Keratinocyte (primary cell): ENCODE measurements around the gene CTNNA3. TPM values are rescaled to one million over a fixed set of nuclear protein-coding genes. Genes with fewer than 3 reads are reported as not detected.
"Not testable (repeated sequence)": the region's sequence is repeated elsewhere in the genome, so short reads cannot be mapped to it uniquely, and the experiment has no call there.

Experiments used
- DNase-seq: peaks from one replicate; pipeline ENCODE4 v3.0.0-alpha.2; 2011; ENCODE audit warnings: low read depth, missing footprints, low spot score
- FAIRE-seq: peaks from 2 replicates; lab custom pipeline; 2011; peaks lifted over from hg19 to GRCh38; lab: Jason Lieb, UNC
- H2AFZ ChIP-seq: 2 replicates; pipeline ENCODE4 v1.6.0; 2012; ENCODE audit warnings: low read length, control low read depth, inconsistent platforms; ENCODE audit not compliant: control insufficient read depth
- H3K27ac ChIP-seq: 2 replicates; pipeline ENCODE4 v1.5.1; 2011; ENCODE audit warnings: low read length; ENCODE audit not compliant: control insufficient read depth, insufficient read depth
- H3K27me3 ChIP-seq: 3 replicates; pipeline ENCODE4 v1.6.0; 2011; ENCODE audit warnings: low read length; ENCODE audit not compliant: control insufficient read depth, insufficient read depth; ENCODE audit errors: extremely low read depth
- H3K36me3 ChIP-seq, 2 experiments: 2 replicates in 1 of 2; 3 replicates in 1 of 2; pipeline ENCODE4 v1.5.1; 2011; ENCODE audit warnings: low read length in 2 of 2, mild to moderate bottlenecking in 1 of 2; ENCODE audit not compliant: control insufficient read depth in 2 of 2, insufficient read depth in 2 of 2; ENCODE audit errors: extremely low read depth in 1 of 2
- H3K4me1 ChIP-seq: 3 replicates; pipeline ENCODE4 v1.5.1; 2011; ENCODE audit warnings: low read length; ENCODE audit not compliant: control insufficient read depth, insufficient read depth; ENCODE audit errors: extremely low read depth
- H3K4me2 ChIP-seq: 3 replicates; pipeline ENCODE4 v1.6.0; 2011; ENCODE audit warnings: low read depth, low read length; ENCODE audit not compliant: control insufficient read depth, insufficient read depth; ENCODE audit errors: extremely low read depth
- H3K4me3 ChIP-seq, 3 experiments: fragments of 200-600 bp in 1 of 3; sonication (generic) in 1 of 3; 2 replicates in 2 of 3; 3 replicates in 1 of 3; pipeline ENCODE4 v1.5.1; 2011 to 2016; ENCODE audit warnings: low read length in 3 of 3, mild to moderate bottlenecking in 3 of 3, control low read depth in 2 of 3, inconsistent platforms in 1 of 3, low read depth in 1 of 3, mixed read lengths in 1 of 3, mixed run types in 1 of 3, moderate library complexity in 1 of 3; ENCODE audit not compliant: control insufficient read depth in 2 of 3, insufficient read depth in 2 of 3; ENCODE audit errors: extremely low read depth in 1 of 3
- H3K79me2 ChIP-seq: 2 replicates; pipeline ENCODE4 v1.6.0; 2012; ENCODE audit warnings: low read length; ENCODE audit not compliant: control insufficient read depth, insufficient read depth
- H3K9ac ChIP-seq: 3 replicates; pipeline ENCODE4 v1.6.0; 2011; ENCODE audit warnings: low read length; ENCODE audit not compliant: control insufficient read depth, insufficient read depth; ENCODE audit errors: extremely low read depth
- H3K9me1 ChIP-seq: 3 replicates; pipeline ENCODE4 v1.6.0; 2011; ENCODE audit warnings: low read length; ENCODE audit not compliant: control insufficient read depth, insufficient read depth; ENCODE audit errors: extremely low read depth
- H3K9me3 ChIP-seq: 2 replicates; pipeline ENCODE4 v1.5.1; 2012; ENCODE audit warnings: low read depth, low read length; ENCODE audit not compliant: control insufficient read depth
- H4K20me1 ChIP-seq: 3 replicates; pipeline ENCODE4 v1.6.0; 2011; ENCODE audit warnings: low read length; ENCODE audit not compliant: control insufficient read depth, insufficient read depth; ENCODE audit errors: extremely low read depth
- EZH2 ChIP-seq: IDR thresholded peaks from one replicate; pipeline ENCODE4 v1.6.1; 2012; ENCODE audit warnings: inconsistent platforms, mild to moderate bottlenecking, low read length, moderate library complexity
- dilution Hi-C: fragments of 300-500 bp; cut with MboI; formaldehyde crosslinking; loops from one replicate; pipeline ENCODE4 v1.7.0; 2020; ENCODE audit warnings: low sequenced_read_pairs; ENCODE audit not compliant: extremely low pct_ligation_motif_present
- polyA plus RNA-seq, 5 experiments: library from polyadenylated mRNA; depleted of rRNA in 3 of 5; stranded (reverse) in 3 of 5; stranded (forward) in 1 of 5; unstranded in 1 of 5; fragments of >200 nt; gene quantifications; 1 replicate in 1 of 5; 2 replicates in 3 of 5; 3 replicates in 1 of 5; pipeline versions ENCODE4 v1.2.1 to v1.2.3, GENCODE V29; 2011 to 2012; ENCODE audit warnings: missing spikeins in 2 of 5, low read depth in 1 of 5, low replicate concordance in 1 of 5
- TF ChIP-seq, protein P1 (sequence below), 3 experiments: IDR thresholded peaks in 1 of 3; conservative IDR thresholded peaks in 1 of 3; optimal IDR thresholded peaks in 1 of 3; 2 replicates in 2 of 3; 3 replicates in 1 of 3; pipeline versions ENCODE3 to v1.5.1; 2011; ENCODE audit warnings: low read length in 3 of 3, mild to moderate bottlenecking in 3 of 3, moderate library complexity in 2 of 3, control low read depth in 1 of 3, inconsistent platforms in 1 of 3; ENCODE audit not compliant: insufficient read depth in 2 of 3; ENCODE audit errors: extremely low read depth in 1 of 3

The CTNNA3 gene
- polyA plus RNA-seq, 1 donor (not counting 4 experiments of a cell fraction or from before 2014, with no cell fraction given): 0.01 TPM

DNA sequence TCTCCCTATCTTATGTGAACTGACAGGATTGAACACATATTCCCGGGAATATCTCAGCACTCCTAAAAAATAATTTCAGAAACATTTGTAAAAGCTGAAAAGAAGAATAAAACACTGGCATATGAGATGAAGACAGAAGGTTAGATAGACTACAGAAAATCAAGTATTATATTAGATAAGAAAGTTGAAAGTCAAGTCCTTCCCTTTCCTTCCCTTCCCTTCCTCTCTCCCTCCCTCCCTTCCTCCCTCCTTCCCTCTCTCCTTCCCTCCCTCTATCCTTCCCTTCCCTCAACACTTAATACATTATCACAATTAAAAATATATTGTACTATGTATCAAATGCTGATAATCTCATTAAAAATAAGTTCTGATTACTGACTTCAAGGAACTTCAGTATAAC lies 122.5 kb downstream of the CTNNA3 start:
- Histone ChIP-seq H3K4me1 (no peaks in the 10 kb centered on the region), H3K27ac (no peak overlapping the region), H3K79me2 (no peaks in the 10 kb centered on the region), H2AFZ (no peak overlapping the region), H3K4me3 (no peak overlapping the region), H3K4me2 (no peak overlapping the region), H3K27me3 (no peaks in the 10 kb centered on the region), H3K36me3 (no peaks in the 10 kb centered on the region), H3K9ac (no peak overlapping the region), H4K20me1 (no peaks in the 10 kb centered on the region), H3K9me3 (no peaks in the 10 kb centered on the region), H3K9me1 (no peaks in the 10 kb centered on the region)
- FAIRE-seq: no peak
- DNase-seq: no peak
- dilution Hi-C loops: no loop called here
- TF ChIP-seq, protein P1, sequence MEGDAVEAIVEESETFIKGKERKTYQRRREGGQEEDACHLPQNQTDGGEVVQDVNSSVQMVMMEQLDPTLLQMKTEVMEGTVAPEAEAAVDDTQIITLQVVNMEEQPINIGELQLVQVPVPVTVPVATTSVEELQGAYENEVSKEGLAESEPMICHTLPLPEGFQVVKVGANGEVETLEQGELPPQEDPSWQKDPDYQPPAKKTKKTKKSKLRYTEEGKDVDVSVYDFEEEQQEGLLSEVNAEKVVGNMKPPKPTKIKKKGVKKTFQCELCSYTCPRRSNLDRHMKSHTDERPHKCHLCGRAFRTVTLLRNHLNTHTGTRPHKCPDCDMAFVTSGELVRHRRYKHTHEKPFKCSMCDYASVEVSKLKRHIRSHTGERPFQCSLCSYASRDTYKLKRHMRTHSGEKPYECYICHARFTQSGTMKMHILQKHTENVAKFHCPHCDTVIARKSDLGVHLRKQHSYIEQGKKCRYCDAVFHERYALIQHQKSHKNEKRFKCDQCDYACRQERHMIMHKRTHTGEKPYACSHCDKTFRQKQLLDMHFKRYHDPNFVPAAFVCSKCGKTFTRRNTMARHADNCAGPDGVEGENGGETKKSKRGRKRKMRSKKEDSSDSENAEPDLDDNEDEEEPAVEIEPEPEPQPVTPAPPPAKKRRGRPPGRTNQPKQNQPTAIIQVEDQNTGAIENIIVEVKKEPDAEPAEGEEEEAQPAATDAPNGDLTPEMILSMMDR (optimal IDR thresholded peaks at IDR 0.05 in 1 of 3, IDR thresholded peaks at IDR 0.05 in 1 of 3, conservative IDR thresholded peaks at IDR 0.05 in 1 of 3; ENCODE audit: extremely low read depth in 1 of 3, insufficient read depth in 2 of 3, low read length in 3 of 3): no peak
- TF ChIP-seq EZH2: no peak

DNA sequence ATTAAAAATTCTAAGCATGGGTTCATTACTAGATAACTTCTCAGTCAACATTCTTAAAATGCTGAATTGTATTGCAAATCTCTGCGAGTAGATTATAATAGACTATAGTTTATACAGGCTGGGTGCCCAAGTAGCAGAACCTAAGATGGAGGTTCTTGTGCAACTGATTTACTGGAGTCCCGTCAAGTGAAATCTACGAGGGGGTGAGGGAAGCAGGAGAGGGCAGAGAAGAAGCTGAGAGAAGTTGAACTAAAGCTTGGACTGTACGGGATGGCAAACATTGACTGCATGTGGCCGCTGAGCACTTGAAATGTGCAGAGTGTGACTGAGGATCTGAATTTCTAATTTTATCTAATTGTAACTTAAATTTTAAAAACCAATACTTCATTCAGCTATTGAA lies 124.5 kb downstream of the CTNNA3 start:
- no peak for FAIRE-seq
- no peak overlapping the region for H3K4me2 ChIP-seq

DNA sequence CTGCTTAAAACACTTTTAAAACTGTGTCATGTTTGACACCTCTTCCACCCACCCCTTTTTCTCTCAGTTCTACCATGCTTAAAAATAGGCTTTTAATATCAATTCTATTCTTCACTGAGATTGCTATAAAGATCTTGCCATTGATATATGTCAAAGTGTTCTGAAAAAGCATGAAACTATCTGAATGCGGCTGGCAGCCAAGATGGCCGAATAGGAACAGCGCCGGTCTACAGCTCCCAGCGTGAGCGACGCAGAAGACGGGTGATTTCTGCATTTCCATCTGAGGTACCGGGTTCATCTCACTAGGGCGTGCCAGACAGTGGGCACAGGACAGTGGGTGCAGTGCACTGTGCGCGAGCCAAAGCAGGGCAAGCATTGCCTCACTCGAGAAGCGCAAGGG lies 137.7 kb downstream of the CTNNA3 start:
- H3K9ac ChIP-seq, dilution Hi-C loops, H3K9me1 ChIP-seq, H3K9me3 ChIP-seq, H3K4me3 ChIP-seq, H3K4me2 ChIP-seq, FAIRE-seq, H3K4me1 ChIP-seq, DNase-seq, H3K27me3 ChIP-seq, H4K20me1 ChIP-seq, H3K79me2 ChIP-seq, H2AFZ ChIP-seq, H3K36me3 ChIP-seq, H3K27ac ChIP-seq: not testable (repeated sequence)

More for the DNA sequence above, 124.5 kb downstream of the CTNNA3 start:
- no peak overlapping the region for H2AFZ ChIP-seq
- no peak overlapping the region for H3K4me3 ChIP-seq
- H3K9me1 ChIP-seq: no peaks in the 10 kb centered on the region
- H3K9me3 ChIP-seq: no peaks in the 10 kb centered on the region
- H3K27me3 ChIP-seq: no peaks in the 10 kb centered on the region
- DNase-seq: no peak
- no peak overlapping the region for H3K9ac ChIP-seq
- no peaks in the 10 kb centered on the region for H4K20me1 ChIP-seq
- no peak overlapping the region for H3K27ac ChIP-seq
- no peaks in the 10 kb centered on the region for H3K79me2 ChIP-seq
- H3K4me1 ChIP-seq: no peaks in the 10 kb centered on the region
- TF ChIP-seq EZH2: no peak
- TF ChIP-seq, protein P1 (optimal IDR thresholded peaks at IDR 0.05 in 1 of 3, IDR thresholded peaks at IDR 0.05 in 1 of 3, conservative IDR thresholded peaks at IDR 0.05 in 1 of 3; ENCODE audit: extremely low read depth in 1 of 3, insufficient read depth in 2 of 3, low read length in 3 of 3): no peak
- dilution Hi-C loops: no loop called here
- H3K36me3 ChIP-seq: no peaks in the 10 kb centered on the region
